Activated naive CD4-positive, alpha-beta T cell treated with anti-CD3 and anti-CD28 coated beads, Interleukin-2, amount 50 U/mL, for 16 hours (primary cell): ENCODE measurements around the gene FLNA.
A peak's percentile ranks its signal among the peaks of the same experiment; 100 is the strongest.
"Not testable (repeated sequence)": the region's sequence is repeated elsewhere in the genome, so short reads cannot be mapped to it uniquely, and the experiment has no call there.

Experiments used
- DNase-seq: peaks from one replicate; pipeline ENCODE4 v3.0.0-alpha.2; 2020

Gene FLNA

DNA sequence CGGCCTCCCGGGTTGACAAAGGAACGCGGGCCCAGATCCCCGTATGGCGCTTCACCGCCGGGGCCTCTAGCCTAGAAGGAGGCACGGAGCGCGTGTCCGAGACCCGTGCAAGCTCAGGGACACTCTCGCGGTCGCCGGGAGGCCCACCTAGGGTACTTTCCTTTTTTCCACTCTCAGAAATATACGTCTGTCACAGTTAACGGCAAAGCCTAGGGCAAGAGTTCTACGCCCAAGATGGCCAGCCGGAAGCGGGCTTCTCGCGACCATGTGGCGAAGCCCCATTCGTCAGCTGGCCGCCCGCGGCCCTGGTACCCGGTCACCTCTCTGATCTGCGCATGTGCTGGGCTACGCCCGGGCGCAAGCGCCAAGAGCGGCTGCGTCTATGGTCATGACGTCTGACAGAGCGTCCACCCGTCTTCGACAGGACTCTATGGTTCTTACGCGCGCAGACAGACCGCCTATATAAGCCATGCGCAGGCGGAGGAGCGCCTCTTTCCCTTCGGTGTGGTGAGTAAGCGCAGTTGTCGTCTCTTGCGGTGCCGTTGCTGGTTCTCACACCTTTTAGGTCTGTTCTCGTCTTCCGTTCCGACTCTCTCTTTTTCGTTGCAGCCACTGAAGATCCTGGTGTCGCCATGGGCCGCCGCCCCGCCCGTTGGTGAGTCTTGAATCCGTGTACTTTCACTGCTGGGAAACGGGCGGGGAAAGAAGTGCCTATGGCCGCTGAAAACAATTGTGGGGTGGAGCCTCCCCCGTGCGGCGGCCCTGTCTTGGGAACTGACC lies 23.6 kb upstream of the FLNA start, which contains the start of gene RPL10:
Gene RPL10 (plus strand): TSS at position 490 of the 780 bp plus-strand sequence. CDS start 143 bp downstream, at position 633.
- peak; percentile 88 for DNase-seq

DNA sequence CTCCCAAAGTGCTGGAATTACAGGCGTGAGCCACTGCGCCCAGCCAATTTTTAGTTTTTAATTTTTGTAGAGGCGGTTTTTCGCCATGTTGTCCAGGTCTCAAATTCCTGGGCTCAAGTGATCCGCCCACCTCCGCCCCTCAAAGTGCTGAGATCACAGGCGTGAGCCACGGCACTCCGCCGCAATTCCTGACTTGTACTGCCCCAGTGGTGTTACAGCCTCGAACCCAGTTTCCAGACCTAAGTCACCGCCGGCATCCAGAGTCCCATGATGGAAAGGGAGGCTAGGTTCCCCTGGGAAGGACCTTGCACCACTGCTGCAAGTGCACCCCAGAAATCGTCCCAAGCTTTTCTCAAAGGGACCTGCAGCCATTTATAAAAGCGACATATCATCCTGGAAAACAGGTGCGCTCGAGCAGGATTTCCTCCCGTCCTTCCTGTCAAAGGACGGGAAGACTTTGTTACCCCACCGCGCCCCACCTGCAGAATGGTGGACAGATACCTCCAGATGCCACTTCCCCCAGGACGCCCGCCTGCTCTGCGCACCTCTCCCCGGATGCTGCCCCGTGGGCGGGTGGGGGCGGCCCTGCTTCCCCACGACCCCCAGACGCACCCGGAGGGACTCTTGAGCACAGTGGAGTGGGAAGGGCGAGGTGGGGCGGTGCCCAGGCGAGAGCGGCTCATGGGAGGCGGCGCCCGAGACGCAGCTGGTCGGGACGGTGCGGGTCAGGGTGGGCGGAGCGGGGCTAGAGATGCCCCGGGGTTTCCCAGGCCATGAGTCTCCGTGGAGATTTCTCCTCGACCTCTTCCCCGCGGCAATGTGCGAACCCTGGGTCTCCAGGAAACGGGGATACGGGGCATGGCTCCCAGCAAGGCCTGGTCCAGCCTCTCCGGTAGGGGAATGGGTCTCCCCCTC lies 22.8 kb upstream of the FLNA start:
- DNase-seq = peak; percentile 70

- DNase-seq = not testable (repeated sequence)
Measured at GRCh38 chrX:154396363-154396762, 21.9 kb upstream of the FLNA start.

GRCh38 chrX:154389812-154390747 lies 15.6 kb upstream of the FLNA start:
- DNase-seq = not testable (repeated sequence)

- not testable (repeated sequence) for DNase-seq
Measured at GRCh38 chrX:154388649-154389048, 14.2 kb upstream of the FLNA start.

GRCh38 chrX:154388094-154388493 lies 13.7 kb upstream of the FLNA start:
- DNase-seq = not testable (repeated sequence)

- no peak for DNase-seq
Measured at GRCh38 chrX:154384284-154384892, 10.0 kb upstream of the FLNA start.

DNA sequence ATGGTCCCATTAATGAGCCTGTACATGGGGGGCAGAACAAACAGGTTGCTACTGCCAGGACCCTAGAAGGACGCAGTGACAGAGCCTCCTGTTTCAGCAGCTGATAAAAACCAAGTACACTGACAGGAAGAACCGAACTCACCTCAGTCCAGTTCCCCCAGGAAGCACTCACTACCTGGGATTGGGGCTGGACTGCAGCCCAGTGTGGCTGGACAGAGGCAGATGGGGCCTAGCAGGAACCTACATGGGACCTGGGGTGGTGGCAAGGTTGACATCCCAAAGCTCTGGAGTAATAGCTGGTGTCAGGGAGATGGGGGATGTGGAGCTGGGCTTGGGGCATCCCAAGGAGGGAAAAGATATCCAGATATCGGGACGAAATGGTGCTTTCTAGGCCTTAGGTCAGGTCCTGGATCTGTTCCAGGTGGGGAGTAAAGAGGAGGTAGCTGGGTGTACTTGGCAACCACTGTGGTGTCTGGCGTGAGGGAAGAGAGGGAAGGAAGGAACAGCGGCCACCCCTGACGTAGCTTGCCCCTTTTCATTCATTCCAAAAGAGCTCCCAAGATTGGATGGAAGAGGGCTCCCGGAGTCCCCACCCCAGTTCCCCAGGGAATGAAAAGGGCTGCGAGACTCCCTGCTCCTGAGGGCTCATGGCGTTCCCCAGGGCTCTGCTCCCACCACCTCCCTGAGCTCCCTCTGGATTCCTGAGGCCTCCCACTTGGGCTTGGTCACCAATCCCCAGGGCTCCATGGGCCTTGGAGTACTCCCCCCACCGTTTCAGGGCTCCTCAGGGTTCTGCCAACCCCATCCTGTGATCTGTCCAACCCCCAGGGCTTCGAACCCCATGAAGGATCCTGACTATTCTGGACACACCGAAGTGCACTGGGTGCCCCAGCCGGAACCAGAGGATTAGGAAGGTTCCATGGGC lies 9.2 kb upstream of the FLNA start:
- DNase-seq = no peak

DNA sequence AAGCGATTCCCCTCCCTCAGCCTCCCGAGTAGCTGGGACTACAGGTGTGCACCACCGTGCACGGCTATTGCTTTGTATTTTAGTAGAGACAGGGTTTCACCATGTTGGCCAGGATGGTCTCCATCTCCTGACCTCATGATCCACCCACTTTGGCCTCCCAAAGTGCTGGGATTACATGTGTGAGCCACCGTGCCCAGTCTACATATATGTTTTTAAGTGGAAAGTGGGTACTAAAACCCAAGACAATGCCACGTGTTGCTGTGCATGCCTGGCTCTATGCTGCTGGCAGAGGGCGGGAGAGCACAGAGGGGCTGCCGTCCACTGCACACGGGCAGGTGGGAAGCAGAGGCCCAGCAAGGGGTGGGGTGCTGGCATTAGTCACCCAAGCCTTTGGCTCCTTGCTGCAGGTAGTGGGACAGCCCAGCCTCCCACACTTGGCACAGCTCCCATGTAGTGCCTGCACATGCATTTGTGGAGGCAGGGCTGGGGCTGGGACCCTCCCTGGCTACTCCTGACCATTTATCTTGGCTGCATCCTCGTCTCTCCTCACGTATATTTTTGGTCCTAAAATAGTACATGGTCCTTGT lies 8.1 kb upstream of the FLNA start:
- no peak for DNase-seq

DNA sequence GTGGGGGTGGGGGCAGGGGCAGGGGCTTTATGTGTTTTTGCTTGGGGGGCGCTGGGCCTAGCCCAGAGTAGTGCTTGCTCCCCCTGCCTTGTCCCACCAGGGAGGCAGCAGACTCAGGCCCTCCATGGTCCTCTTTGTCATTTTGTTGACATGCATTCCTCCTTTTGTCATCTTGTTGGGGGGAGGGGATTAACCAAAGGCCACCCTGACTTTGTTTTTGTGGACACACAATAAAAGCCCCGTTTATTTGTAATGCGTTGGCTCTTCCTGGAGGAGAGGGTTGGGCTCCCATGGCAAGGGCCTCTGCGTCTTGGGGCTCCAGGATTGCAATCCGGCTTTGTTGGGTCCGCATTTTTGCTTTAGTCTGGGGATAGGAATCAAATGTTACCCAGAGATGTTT lies 6.8 kb upstream of the FLNA start:
- no peak for DNase-seq

- DNase-seq = no peak
Measured at GRCh38 chrX:154380787-154381186, 6.4 kb upstream of the FLNA start.

DNA sequence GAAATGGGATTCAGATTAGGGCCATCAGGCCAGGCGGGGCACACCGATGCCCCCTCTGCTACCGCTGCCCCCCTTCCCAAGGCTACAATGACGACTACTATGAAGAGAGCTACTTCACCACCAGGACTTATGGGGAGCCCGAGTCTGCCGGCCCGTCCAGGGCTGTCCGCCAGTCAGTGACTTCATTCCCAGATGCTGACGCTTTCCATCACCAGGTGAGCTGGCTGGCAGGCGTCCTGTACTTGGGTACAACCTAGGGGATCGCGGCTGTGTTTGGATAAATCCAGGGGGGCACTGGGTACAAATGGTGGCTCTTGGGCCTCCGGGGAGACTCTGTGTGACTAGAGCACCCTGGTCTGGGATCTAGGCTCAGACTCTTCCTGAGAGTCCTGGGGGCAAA lies 5.7 kb upstream of the FLNA start:
- DNase-seq = no peak

DNA sequence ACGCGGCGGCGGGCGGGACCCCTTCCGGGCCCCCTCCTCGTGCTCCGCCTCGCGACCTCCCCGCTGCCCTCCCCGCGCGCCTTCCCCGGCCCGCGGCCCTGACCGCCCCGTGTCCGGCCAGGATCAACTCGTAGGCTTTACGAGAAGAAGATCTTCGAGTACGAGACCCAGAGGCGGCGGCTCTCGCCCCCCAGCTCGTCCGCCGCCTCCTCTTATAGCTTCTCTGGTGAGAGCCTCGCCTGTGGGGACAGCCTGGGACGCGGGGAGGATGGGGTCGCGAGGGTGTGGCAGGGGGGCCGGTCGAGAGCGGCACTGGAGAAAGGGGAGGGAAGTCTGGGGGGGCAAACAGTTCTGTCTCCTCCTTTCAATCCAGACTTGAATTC lies 5.1 kb upstream of the FLNA start:
- no peak for DNase-seq

GRCh38 chrX:154378799-154379568 lies 4.5 kb upstream of the FLNA start, which contains the start of gene EMD:
TSS of gene EMD (plus strand) at chrX:154379295. CDS start at chrX:154379485, 190 bp downstream.
- peak; percentile 96 for DNase-seq

GRCh38 chrX:154378059-154378798 lies 3.8 kb upstream of the FLNA start:
- peak; percentile 44 for DNase-seq

DNA sequence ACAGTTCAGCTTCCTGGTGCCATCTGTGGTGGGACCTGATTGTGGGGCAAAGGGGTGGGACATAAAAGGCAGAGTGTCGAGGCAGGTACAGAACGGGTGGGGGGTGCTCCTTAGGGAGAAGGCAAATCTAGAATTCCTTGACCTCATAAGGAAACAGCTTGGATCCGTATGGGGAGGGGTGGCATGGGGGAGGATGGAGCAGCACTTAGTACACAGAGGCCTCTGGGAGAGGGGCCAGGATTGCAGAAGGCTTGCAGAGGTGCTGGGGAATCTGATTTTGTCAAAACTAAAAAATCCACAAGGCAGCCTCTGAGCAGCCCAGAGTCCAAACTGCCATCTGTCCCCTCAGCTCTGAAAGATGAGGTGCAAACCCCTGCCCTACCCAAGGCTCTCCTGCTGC lies 2.3 kb upstream of the FLNA start:
- no peak for DNase-seq

- DNase-seq = no peak
Measured at GRCh38 chrX:154375156-154375504, 696 bp upstream of the FLNA start.

GRCh38 chrX:154373340-154374306 lies 811 bp downstream of the FLNA start:
- DNase-seq = no peak
